Transverse colon (tissue), 4 donors: Measurements from ENCODE around the gene PARP12. TPM values are rescaled to one million over a fixed set of nuclear protein-coding genes. Genes with fewer than 3 reads are reported as not detected.

Experiments
- DNase-seq: peaks from one replicate; pipeline ENCODE4 v3.0.0-alpha.2; 2019
- H3K27ac ChIP-seq, 4 donors: fragments of 200-600 bp; sonication (generic); 2 replicates each; pipeline ENCODE4 v1.5.1; 2016 to 2018; ENCODE audit warnings: inconsistent platforms in 4 of 4
- H3K27me3 ChIP-seq: fragments of 200-600 bp; sonication (generic); 2 replicates; pipeline ENCODE4 v1.5.1; 2017; ENCODE audit warnings: inconsistent platforms
- H3K36me3 ChIP-seq, 4 donors: fragments of 200-600 bp; sonication (generic); 2 replicates each; pipeline ENCODE4 v1.5.1; 2017 to 2019; ENCODE audit warnings: inconsistent platforms in 4 of 4
- H3K4me1 ChIP-seq, 4 donors: fragments of 200-600 bp; sonication (generic); 2 replicates each; pipeline ENCODE4 v1.5.1; 2017 to 2020; ENCODE audit warnings: inconsistent platforms in 4 of 4
- H3K4me3 ChIP-seq, 4 donors: fragments of 200-600 bp; sonication (generic); 1 replicate in 1 of 4; 2 replicates in 3 of 4; pipeline versions ENCODE4 v1.5.1 to v1.6.1; 2017 to 2019; ENCODE audit warnings: inconsistent platforms in 4 of 4
- H3K9me3 ChIP-seq, 2 donors: fragments of 200-600 bp; sonication (generic); 2 replicates each; pipeline ENCODE4 v1.5.1; 2017 to 2019; ENCODE audit warnings: inconsistent platforms in 2 of 2
- CTCF ChIP-seq, 5 experiments: fragments of 200-600 bp in 3 of 5; fragments of 450-650 bp in 2 of 5; sonication (generic) in 3 of 5; IDR thresholded peaks; 1 replicate in 2 of 5; 2 replicates in 3 of 5; pipeline ENCODE4 v1.5.1; 2016 to 2017; ENCODE audit warnings: antibody characterized with exemption in 5 of 5, inconsistent platforms in 3 of 5, mild to moderate bottlenecking in 2 of 5, moderate library complexity in 1 of 5
- EP300 ChIP-seq: sonication (generic); formaldehyde crosslinking; IDR thresholded peaks from one replicate; pipeline ENCODE4 v1.6.1; 2017; ENCODE audit warnings: antibody characterized with exemption, low read depth
- POLR2A ChIP-seq: fragments of 450-650 bp; IDR thresholded peaks from one replicate; pipeline ENCODE4 v1.6.1; 2016; ENCODE audit warnings: antibody characterized with exemption, mild to moderate bottlenecking, moderate library complexity
- POLR2AphosphoS5 ChIP-seq, 3 donors: sonication (generic); formaldehyde crosslinking; IDR thresholded peaks; one replicate each; pipeline ENCODE4 v1.6.1; 2016; ENCODE audit warnings: antibody characterized with exemption in 3 of 3
- WGBS, 2 donors: methylation state at CpG; one replicate each; pipeline ENCODE4 v1.1.5; 2018; ENCODE audit warnings: low coverage in 1 of 2; 5-methylcytosine and 5-hydroxymethylcytosine counted together
- in situ Hi-C, 4 donors: fragments of 200-750 bp; cut with MboI; loops; one replicate each; pipeline versions ENCODE4 v1.15.0 to v1.15.1; 2017; ENCODE audit warnings: low sequenced_read_pairs in 3 of 4, low pct_ligation_motif_present in 1 of 4, low pct_unique_long_range_greater_than_20kb in 1 of 4
- intact Hi-C: fragments of 100-400 bp; cut with DNase I; formaldehyde crosslinking; loops from one replicate; pipeline ENCODE4 v1.15.1; 2023; ENCODE audit warnings: low total_unique reads
- total RNA-seq, 4 donors: library from RNA; depleted of rRNA; stranded (reverse); fragments of >200 nt; gene quantifications; one replicate each; pipeline ENCODE4 v1.1.0, GENCODE V29; 2016

Gene PARP12
- total RNA-seq, 4 donors from 2014 or later = 20.9 to 105 (median 83.9) TPM

GRCh38 chr7:140015471-140015970 is 47.2 kb downstream of the PARP12 start:
- TF ChIP-seq EP300 (no peak), POLR2AphosphoS5 (IDR thresholded peaks at IDR 0.05) (no peak), POLR2A (no peak), CTCF (IDR thresholded peaks at IDR 0.05) (no peak)
- H3K27ac ChIP-seq = no peak overlapping the region
- no peak for DNase-seq
- intact Hi-C loops = no loop called here
- in situ Hi-C loops = no loop called here
- H3K9me3 ChIP-seq = no peaks in the 10 kb centered on the region
- no peak overlapping the region for H3K4me3 ChIP-seq
- no peaks in the 10 kb centered on the region for H3K27me3 ChIP-seq
- H3K36me3 ChIP-seq = no peaks in the 10 kb centered on the region
- WGBS, 2 donors = 89 to 92% methylated on average over 3 to 11 of the region's 11 CpGs
- H3K4me1 ChIP-seq = no peaks in the 10 kb centered on the region

DNA sequence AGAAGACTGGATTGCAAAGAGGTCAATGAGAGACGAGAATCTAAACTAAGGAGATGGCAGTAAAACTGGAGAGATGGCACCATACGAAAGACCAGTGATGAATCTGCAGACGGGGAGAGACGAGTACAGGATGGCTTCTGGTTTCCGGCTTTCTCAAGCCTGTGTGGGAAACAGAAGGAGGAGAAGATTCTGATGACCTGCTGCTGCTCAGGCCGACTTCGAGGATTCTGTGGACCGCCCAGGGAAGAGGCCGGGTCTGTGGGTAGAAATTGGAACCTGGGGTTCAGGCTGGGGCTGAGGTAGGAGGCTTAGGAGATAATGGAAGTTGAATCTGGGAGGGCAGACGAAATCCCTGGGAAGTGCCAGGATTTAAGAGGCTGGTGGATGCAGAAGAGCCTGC is 48.6 kb downstream of the PARP12 start:
- no peaks in the 10 kb centered on the region for H3K9me3 ChIP-seq
- WGBS, 2 donors = 90 to 91% methylated on average over 10 of the region's 10 CpGs
- H3K4me3 ChIP-seq = no peak overlapping the region
- H3K4me1 ChIP-seq = no peaks in the 10 kb centered on the region
- TF ChIP-seq EP300 (no peak), POLR2A (no peak), POLR2AphosphoS5 (IDR thresholded peaks at IDR 0.05) (no peak), CTCF (IDR thresholded peaks at IDR 0.05) (no peak)
- no peaks in the 10 kb centered on the region for H3K36me3 ChIP-seq
- no peaks in the 10 kb centered on the region for H3K27me3 ChIP-seq
- intact Hi-C loops = no loop called here
- in situ Hi-C loops = no loop called here
- H3K27ac ChIP-seq = no peak overlapping the region
- DNase-seq = no peak

GRCh38 chr7:140013676-140014075 is 49.1 kb downstream of the PARP12 start:
- TF ChIP-seq POLR2A (no peak), POLR2AphosphoS5 (IDR thresholded peaks at IDR 0.05) (no peak), CTCF (IDR thresholded peaks at IDR 0.05) (no peak), EP300 (no peak)
- intact Hi-C loops = no loop called here

GRCh38 chr7:140010194-140010895 is 52.4 kb downstream of the PARP12 start:
- H3K9me3 ChIP-seq = no peaks in the 10 kb centered on the region
- 88 to 89% methylated on average over 6 to 9 of the region's 9 CpGs for WGBS, 2 donors
- in situ Hi-C loops = no loop called here
- H3K27ac ChIP-seq = no peak overlapping the region
- H3K36me3 ChIP-seq = no peaks in the 10 kb centered on the region
- intact Hi-C loops = no loop called here
- H3K27me3 ChIP-seq = no peaks in the 10 kb centered on the region
- DNase-seq = no peak
- TF ChIP-seq CTCF (IDR thresholded peaks at IDR 0.05) = no peak
- TF ChIP-seq POLR2AphosphoS5 (IDR thresholded peaks at IDR 0.05) = no peak
- no peak for TF ChIP-seq EP300
- no peak for TF ChIP-seq POLR2A
- no peaks in the 10 kb centered on the region for H3K4me1 ChIP-seq
- H3K4me3 ChIP-seq = no peak overlapping the region

More at GRCh38 chr7:140013676-140014075, 49.1 kb downstream of the PARP12 start:
- H3K27ac ChIP-seq = no peak overlapping the region
- no peaks in the 10 kb centered on the region for H3K9me3 ChIP-seq
- no peak overlapping the region for H3K4me3 ChIP-seq
- WGBS, 2 donors = 80 to 93% methylated on average over 3 to 4 of the region's 4 CpGs
- no peaks in the 10 kb centered on the region for H3K4me1 ChIP-seq
- H3K36me3 ChIP-seq = no peaks in the 10 kb centered on the region
- in situ Hi-C loops = no loop called here
- no peak for DNase-seq
- H3K27me3 ChIP-seq = no peaks in the 10 kb centered on the region
